ENCODE results near the gene IL1RAPL2. TPM values are rescaled to one million over a fixed set of nuclear protein-coding genes. Genes with fewer than 3 reads are reported as not detected.

The IL1RAPL2 gene
- total and polyA plus RNA-seq, 10 of the 15 experiments (the other 5 are each of a cell fraction or from before 2014, with no cell fraction given) = 0.19 TPM; not detected in 9

- TF ChIP-seq ETV6 (conservative IDR thresholded peaks at IDR 0.05 in 1 of 2, IDR thresholded peaks at IDR 0.05 in 1 of 2; ENCODE audit: borderline replicate concordance in 1 of 2, low read depth in 1 of 2) (no peak), ZNF384 (IDR thresholded peaks at IDR 0.05; ENCODE audit: borderline replicate concordance, low read depth, low read length) (no peak), NFXL1 (IDR thresholded peaks at IDR 0.05; ENCODE audit: borderline replicate concordance) (no peak)
Measured at GRCh38 chrX:105464618-105465017, 898.6 kb downstream of the IL1RAPL2 start (continued).

GRCh38 chrX:105468741-105469140, 902.7 kb downstream of the IL1RAPL2 start:
- Histone ChIP-seq H3K27me3 (replicated peaks in 1 of 2; ENCODE audit: control insufficient read depth in 2 of 2, insufficient read depth in 2 of 2, low read length in 1 of 2) (no peaks in the 10 kb centered on the region), H3K27ac (ENCODE audit: control insufficient read depth, insufficient read depth) (no peak overlapping the region), H4K20me1 (ENCODE audit: control insufficient read depth, insufficient read depth) (no peaks in the 10 kb centered on the region), H3K9me3 (replicated peaks; ENCODE audit: control insufficient read depth, insufficient read depth, low read length) (no peaks in the 10 kb centered on the region), H2AFZ (ENCODE audit: control insufficient read depth, low read depth, low read length) (no peak overlapping the region), H3K36me3 (ENCODE audit: control insufficient read depth in 2 of 2, insufficient read depth in 2 of 2, low read length in 1 of 2) (no peaks in the 10 kb centered on the region), H3K4me3 (no peak overlapping the region), H3K4me2 (ENCODE audit: control insufficient read depth, insufficient read depth) (no peak overlapping the region), H3K79me2 (ENCODE audit: control insufficient read depth, insufficient read depth, low read length) (no peaks in the 10 kb centered on the region), H3K4me1 (ENCODE audit: control insufficient read depth, insufficient read depth, low read length) (no peaks in the 10 kb centered on the region), H3K9ac (ENCODE audit: control insufficient read depth, insufficient read depth, low read length) (no peak overlapping the region)
- ChIA-PET RAD21 (ENCODE audit: unreplicated experiment) (no interaction called here), CTCF (no interaction called here), SMC1A (ENCODE audit: uncharacterized antibody, unreplicated experiment) (no interaction called here), POLR2A (no interaction called here)
- ATAC-seq = no peak
- in situ Hi-C loops (cut with MboI) = no loop called here
- DNase-seq (ENCODE audit: low read depth, low spot score) = no peak
- no peak for FAIRE-seq
- intact Hi-C loops (cut with micrococcal nuclease; ENCODE audit: unreplicated experiment) = no loop called here
- BruUV-seq (replicated peaks) = no TSS peak
- no peak for TF ChIP-seq NFYB (IDR thresholded peaks at IDR 0.05; ENCODE audit: insufficient read depth, low read depth, low read length)
- no peak for TF ChIP-seq GABPA (IDR thresholded peaks at IDR 0.05; ENCODE audit: low read depth)
- no peak for TF ChIP-seq POLR2AphosphoS2 (IDR thresholded peaks at IDR 0.05; ENCODE audit: low read depth, low read length)
- no peak for TF ChIP-seq EZH2 (IDR thresholded peaks at IDR 0.05; ENCODE audit: borderline replicate concordance, control insufficient read depth, low read depth, low read length)
- no peak for TF ChIP-seq TCF3 (IDR thresholded peaks at IDR 0.05; ENCODE audit: borderline replicate concordance, insufficient read depth, low read depth, low read length)
- no peak for TF ChIP-seq PAX8 (IDR thresholded peaks at IDR 0.05)
- TF ChIP-seq FOS (IDR thresholded peaks at IDR 0.05; ENCODE audit: borderline replicate concordance, extremely low read depth, insufficient read length) = no peak
- no peak for TF ChIP-seq ZBTB33 (IDR thresholded peaks at IDR 0.05)
- TF ChIP-seq GATAD2B (conservative IDR thresholded peaks at IDR 0.05; ENCODE audit: low read depth) = no peak
- no peak for TF ChIP-seq NR2F1 (conservative IDR thresholded peaks at IDR 0.05)
- no peak for TF ChIP-seq POLR2A (IDR thresholded peaks at IDR 0.05; ENCODE audit: low read depth, low read length)
- no peak for TF ChIP-seq SUPT20H (IDR thresholded peaks at IDR 0.05; ENCODE audit: borderline replicate concordance, control insufficient read depth, low read depth, low read length)
- TF ChIP-seq CTCF (IDR thresholded peaks at IDR 0.05 in 2 of 3, conservative IDR thresholded peaks at IDR 0.05 in 1 of 3; ENCODE audit: control insufficient read depth in 2 of 3, extremely low read depth in 1 of 3, insufficient read depth in 1 of 3, low read depth in 3 of 3, low read length in 3 of 3) = no peak
- no peak for TF ChIP-seq HDAC6 (IDR thresholded peaks at IDR 0.05; ENCODE audit: unreplicated experiment)
- no peak for TF ChIP-seq ZNF207 (IDR thresholded peaks at IDR 0.05; ENCODE audit: borderline replicate concordance)
